ENCODE results near the gene MRPL16.

Gene MRPL16

GRCh38 chr11:59769828-59770227 is 40.8 kb downstream of the MRPL16 start:
- no peak for DNase-seq

DNA sequence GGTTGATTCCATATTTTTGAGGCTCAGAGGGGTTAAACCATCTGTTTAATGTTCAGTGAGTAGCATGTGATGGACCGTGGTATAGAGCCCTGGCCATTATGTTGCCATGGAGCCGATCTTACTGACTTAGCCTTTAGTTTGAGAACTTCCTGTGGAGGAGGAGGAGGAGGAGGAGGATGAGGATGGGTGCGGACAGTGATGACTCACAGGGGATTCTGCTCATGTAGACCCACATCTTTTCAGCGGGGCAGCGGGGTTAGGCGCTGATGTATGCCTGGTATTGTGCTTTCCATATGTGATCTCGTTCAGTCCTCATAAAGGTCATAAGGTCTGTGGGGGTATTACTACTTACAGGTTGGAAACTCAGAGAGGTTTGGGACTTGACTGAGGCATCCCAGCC is 41.5 kb downstream of the MRPL16 start:
- DNase-seq = no peak

- DNase-seq = peak; percentile 37
These were observed 43.4 kb downstream of the MRPL16 start for GRCh38 chr11:59767225-59767611.

DNA sequence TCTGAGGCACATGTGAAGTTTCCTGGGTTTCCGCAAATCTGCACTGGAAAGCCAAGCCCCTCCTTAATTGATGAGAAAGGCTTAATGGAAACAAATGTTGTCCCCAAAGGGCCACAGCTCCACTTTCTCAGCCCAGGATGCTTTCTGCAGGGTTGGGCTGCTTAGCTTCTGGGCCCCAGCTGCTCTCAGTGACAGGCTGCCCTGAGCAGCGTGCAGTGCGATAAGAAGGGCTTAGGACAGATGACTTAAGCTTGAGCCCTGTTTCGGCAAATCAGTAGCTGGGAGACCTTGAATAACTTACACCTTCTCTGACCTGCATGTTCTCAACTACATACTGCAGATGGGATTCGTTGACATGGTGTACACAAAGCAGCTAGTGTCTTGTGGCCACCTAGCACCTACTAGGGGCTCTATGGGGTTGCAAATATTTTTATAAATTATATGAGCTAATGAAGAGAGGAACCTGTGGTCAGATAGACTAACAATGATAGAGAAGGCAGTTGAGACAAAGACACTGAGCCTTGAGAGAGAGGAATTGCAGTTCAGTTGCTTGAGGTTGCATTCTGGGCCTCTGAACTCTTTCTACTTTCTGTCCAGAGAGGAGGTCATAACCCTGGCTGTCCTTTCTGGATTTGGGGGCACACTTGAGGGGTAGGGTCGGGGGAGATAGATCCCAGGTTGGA is 43.9 kb downstream of the MRPL16 start:
- DNase-seq = no peak

DNA sequence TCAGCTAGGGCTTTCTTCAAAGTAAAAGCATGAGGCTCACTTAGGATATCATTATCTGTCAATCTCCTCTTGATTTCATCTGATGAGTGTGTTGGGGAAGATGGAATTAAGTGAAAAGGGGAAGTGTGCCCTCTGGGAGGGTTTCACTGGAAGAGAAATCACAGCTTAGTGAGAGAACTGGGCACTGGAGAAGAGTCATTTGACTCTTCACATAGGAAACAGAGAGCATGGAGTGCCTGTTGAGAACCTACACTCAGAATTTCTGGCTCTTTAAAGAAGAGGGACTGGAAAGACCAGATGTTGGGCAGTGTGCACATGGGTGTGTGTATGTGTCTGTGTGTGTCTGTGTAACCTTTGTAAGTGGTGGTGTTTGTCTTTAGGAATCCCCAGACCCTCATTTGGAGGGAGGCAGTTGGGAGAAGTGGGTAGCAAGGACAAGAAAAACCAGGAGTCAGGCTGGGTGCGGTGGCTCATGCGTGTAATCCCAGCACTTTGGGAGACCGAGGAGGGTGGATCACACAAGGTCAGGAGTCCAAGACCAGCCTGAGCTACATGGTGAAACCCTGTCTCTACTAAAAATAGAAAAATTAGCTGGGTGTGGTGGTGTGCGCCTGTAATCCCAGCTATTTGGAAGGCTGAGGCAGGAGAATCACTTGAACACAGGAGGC is 45.4 kb downstream of the MRPL16 start:
- DNase-seq = no peak

DNA sequence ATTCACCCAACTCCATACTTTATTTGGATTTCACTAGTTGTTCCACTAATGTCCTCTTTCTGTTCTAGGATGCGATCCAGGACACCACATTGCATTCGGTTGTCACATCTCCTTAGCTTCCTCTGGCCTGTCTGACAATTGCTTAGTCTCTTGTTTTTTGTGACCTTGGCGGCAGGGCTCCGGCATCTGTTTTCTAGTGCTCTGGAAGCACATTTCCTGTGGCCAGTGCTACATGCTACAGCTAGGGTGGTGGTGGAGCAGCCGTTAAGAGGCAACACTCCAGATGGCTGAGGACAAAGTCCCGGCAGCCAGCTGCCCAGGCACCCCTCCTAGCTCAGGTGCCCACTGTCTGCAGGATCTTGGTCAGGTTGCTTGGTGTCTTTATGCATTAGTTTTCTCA is 48.6 kb downstream of the MRPL16 start:
- DNase-seq = no peak

DNA sequence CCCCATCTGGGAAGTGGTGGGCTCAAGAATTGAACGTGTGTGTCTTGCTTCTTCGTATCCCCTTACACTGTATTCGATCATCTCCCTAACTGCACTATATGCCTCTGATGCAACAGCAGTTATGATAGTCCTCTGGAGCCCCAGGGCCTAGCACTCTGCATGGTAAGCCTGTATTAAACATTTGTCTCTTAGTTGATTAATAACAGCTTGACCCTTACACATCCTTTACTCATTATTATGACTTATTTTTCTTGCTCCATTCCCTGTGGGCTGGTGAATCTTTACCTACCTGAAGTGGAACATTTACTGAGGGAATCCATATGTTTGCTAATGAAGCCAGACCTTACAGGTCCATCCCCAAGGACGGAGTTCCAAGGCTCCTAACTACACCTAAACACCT is 49.8 kb downstream of the MRPL16 start:
- no peak for DNase-seq

- no peak for DNase-seq
These were observed 50.7 kb downstream of the MRPL16 start for GRCh38 chr11:59759900-59760299.

DNA sequence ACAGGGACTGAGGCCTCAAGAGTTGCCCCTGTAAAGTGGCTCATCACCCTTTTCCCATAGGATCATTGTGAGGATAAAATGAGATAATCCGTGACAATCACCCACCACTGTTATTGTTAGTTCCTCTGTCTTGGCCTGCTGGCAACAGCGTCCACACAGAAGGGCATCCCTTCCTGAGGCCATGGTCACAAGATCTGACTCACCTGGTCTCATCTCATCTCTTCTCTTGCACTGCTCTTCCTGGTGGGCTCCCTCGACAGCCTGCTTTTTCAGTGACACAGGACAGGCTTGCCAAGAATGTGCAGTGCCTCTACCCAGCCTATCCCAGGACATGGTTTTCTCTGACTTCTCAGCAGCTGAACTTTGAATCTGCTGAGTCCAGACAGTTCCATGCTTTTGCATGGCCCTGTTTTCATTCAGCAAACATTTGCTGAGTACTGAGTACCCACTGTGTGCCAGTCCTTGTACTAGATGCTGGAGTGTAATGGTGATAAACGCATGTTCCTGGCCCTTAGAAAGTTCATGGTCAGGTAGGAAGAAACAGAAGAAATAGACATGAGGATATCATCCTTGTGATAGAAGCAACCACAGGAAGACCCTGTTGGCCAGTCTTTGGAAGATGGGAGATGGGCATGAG is 52.1 kb downstream of the MRPL16 start:
- DNase-seq = no peak

GRCh38 chr11:59756845-59757244 is 53.7 kb downstream of the MRPL16 start:
- DNase-seq = no peak

DNA sequence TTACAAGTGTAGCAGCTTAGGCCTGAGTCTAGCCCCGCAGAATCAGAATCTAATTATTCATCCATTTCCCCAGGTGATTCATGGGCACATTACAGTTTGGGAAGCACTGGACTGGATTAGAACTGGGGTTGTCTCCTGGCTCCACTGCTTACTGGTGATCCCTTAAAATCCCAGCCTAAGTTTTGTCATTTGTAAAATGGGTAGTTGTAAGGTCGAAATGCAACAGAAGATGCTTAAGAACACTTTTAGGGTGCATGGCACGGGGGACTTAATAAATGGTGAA is 54.1 kb downstream of the MRPL16 start:
- DNase-seq = no peak

Data from CD4-positive, alpha-beta T cell treated with Interleukin-17A for 4 hours (primary cell).